Nephron (organoid): Measurements from ENCODE around the gene GPR132.

Experiments used
- H3K27ac Mint-ChIP-seq, 3 experiments: 2 replicates each; pipeline ENCODE4 v1.8.0; 2020; ENCODE audit warnings: mixed read lengths in 3 of 3, mild to moderate bottlenecking in 2 of 3, moderate library complexity in 1 of 3
- H3K27me3 Mint-ChIP-seq: 2 replicates; pipeline ENCODE4 v1.8.0; 2021; ENCODE audit warnings: low read depth, mild to moderate bottlenecking, moderate library complexity, mixed read lengths
- H3K36me3 Mint-ChIP-seq: 2 replicates; pipeline ENCODE4 v1.8.0; 2020; ENCODE audit warnings: low read depth, mixed read lengths
- H3K4me1 Mint-ChIP-seq: 2 replicates; pipeline ENCODE4 v1.8.0; 2020; ENCODE audit warnings: mixed read lengths
- H3K4me3 Mint-ChIP-seq, 3 experiments: 2 replicates each; pipeline ENCODE4 v1.8.0; 2020; ENCODE audit warnings: mild to moderate bottlenecking in 3 of 3, mixed read lengths in 3 of 3, moderate library complexity in 2 of 3
- H3K9me3 Mint-ChIP-seq: 2 replicates; pipeline ENCODE4 v1.8.0; 2020; ENCODE audit warnings: mixed read lengths
- TF ChIP-seq, protein P1 (sequence below), 3 experiments: fragments of 200-600 bp; sonication (generic); IDR thresholded peaks; one replicate each; pipeline ENCODE4 v1.5.0; 2021; ENCODE audit warnings: antibody characterized with exemption in 3 of 3; ENCODE audit not compliant: unreplicated experiment in 3 of 3

The GPR132 gene

GRCh38 chr14:105092171-105093037 lies 27.2 kb upstream of the GPR132 start:
- Mint-ChIP-seq H3K4me1 (peaks cover 23% of the 10 kb centered on the region), H3K27ac (peak overlapping the region; percentile 79 to 89 (median 88)), H3K9me3 (no peaks in the 10 kb centered on the region), H3K36me3 (no peaks in the 10 kb centered on the region), H3K27me3 (peaks cover 8% of the 10 kb centered on the region), H3K4me3 (peak overlapping the region; percentile 85 to 88 (median 86))
- TF ChIP-seq, protein P1, sequence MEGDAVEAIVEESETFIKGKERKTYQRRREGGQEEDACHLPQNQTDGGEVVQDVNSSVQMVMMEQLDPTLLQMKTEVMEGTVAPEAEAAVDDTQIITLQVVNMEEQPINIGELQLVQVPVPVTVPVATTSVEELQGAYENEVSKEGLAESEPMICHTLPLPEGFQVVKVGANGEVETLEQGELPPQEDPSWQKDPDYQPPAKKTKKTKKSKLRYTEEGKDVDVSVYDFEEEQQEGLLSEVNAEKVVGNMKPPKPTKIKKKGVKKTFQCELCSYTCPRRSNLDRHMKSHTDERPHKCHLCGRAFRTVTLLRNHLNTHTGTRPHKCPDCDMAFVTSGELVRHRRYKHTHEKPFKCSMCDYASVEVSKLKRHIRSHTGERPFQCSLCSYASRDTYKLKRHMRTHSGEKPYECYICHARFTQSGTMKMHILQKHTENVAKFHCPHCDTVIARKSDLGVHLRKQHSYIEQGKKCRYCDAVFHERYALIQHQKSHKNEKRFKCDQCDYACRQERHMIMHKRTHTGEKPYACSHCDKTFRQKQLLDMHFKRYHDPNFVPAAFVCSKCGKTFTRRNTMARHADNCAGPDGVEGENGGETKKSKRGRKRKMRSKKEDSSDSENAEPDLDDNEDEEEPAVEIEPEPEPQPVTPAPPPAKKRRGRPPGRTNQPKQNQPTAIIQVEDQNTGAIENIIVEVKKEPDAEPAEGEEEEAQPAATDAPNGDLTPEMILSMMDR (IDR thresholded peaks at IDR 0.05; ENCODE audit: unreplicated experiment in 3 of 3), result no peak

DNA sequence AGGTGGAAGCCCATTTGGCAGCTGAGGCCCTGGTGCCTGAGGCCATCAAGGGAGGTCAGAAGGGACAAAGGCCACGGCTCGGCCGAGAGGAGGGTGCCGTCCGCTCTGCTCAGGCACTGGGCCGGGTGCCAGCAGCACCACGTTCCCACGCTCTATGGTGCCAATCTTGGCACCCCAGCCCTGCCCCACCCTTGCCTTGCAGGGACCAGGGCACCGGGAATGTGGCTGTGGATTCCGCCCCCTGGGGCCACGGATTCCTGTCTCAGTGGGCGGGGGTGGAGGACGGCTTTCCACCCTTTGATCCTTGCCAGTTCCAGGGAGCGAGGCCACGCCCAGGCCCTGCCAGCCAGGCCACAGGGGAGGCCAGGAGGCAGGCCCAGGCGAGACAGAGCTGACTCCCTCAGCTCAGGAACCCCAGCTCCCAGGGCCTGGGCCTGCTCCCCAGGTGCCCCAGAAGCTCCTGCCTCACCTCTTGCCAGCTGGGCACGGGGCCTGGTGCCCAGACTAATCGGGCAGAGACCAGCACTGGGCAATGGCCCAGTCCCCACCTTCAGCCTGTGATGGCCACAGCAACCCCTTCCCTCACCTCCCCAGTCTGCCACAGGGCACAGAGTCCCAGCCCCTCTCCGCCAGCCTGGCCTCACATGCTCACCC lies 26.4 kb upstream of the GPR132 start:
- Mint-ChIP-seq H3K36me3 (no peaks in the 10 kb centered on the region), H3K4me3 (peak overlapping the region; percentile 85 to 88 (median 86)), H3K27me3 (peaks cover 13% of the 10 kb centered on the region), H3K4me1 (peaks cover 23% of the 10 kb centered on the region), H3K27ac (peak overlapping the region; percentile 79 to 89 (median 88)), H3K9me3 (no peaks in the 10 kb centered on the region)
- TF ChIP-seq, protein P1 (IDR thresholded peaks at IDR 0.05; ENCODE audit: unreplicated experiment in 3 of 3), result no peak

DNA sequence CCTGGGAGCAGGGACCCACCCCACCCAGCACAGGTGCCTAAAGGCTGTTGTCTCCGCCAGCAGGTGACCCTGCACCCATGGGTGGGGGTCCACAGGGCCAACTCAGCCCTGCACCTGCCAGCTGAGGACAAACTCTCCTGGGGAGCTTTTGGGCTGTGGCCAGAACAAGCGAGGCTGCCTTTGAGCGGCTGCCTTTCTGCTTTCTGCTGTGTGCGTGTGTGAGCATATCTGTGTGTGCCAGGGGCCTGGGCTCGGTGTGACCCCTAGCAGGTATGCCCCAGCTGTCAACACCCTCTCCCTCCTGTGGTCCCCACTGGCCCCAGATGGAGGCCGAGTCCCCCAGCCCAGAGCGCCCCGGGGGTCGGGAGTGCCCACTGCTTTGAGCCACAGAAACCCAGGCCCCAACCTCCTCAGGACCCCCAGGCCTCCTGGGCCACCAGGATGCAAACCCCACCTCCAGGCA lies 25.9 kb upstream of the GPR132 start:
- Mint-ChIP-seq H3K27me3 (peaks cover 13% of the 10 kb centered on the region), H3K4me3 (peak overlapping the region in 1 of 3 experiments; percentile 8), H3K4me1 (peaks cover 23% of the 10 kb centered on the region), H3K27ac (peak overlapping the region in 1 of 3 experiments; percentile 76), H3K36me3 (no peaks in the 10 kb centered on the region), H3K9me3 (no peaks in the 10 kb centered on the region)
- TF ChIP-seq, protein P1 (IDR thresholded peaks at IDR 0.05; ENCODE audit: unreplicated experiment in 3 of 3), result no peak

DNA sequence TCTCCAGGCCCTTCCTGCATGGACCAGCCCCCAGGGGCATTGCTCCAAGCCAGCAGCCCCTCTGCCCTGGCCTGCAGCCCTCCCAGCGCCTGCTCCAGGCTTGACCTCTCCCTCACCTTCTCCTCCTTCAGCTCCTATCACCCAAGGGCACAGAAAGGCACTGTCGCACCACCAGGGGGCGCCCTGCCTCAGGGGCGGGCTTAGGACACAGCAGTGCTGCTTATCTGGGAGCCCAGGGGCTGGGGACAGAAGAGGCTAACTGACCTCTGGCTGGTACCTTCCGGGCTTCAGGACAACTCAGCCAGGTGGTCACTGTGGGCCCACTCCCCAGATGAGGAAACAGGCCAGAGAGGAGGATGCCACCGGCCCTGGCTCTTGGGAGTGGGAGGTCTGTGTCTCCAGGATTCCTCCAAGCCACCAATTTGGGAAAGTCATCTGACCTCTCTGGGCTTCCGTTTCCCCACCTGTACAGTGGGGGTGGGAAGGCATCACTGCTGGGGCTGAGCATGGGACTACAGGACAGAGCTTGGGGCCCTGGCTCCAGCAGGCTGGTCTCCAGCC lies 25.3 kb upstream of the GPR132 start:
- Mint-ChIP-seq H3K4me3 (peak overlapping the region; percentile 54 to 78 (median 74)), H3K9me3 (no peaks in the 10 kb centered on the region), H3K27ac (peak overlapping the region; percentile 42 to 85 (median 76)), H3K27me3 (peaks cover 13% of the 10 kb centered on the region), H3K4me1 (peaks cover 19% of the 10 kb centered on the region), H3K36me3 (no peaks in the 10 kb centered on the region)
- TF ChIP-seq, protein P1 (IDR thresholded peaks at IDR 0.05; ENCODE audit: unreplicated experiment in 3 of 3), result peak; percentile 91 to 93 (median 92)

DNA sequence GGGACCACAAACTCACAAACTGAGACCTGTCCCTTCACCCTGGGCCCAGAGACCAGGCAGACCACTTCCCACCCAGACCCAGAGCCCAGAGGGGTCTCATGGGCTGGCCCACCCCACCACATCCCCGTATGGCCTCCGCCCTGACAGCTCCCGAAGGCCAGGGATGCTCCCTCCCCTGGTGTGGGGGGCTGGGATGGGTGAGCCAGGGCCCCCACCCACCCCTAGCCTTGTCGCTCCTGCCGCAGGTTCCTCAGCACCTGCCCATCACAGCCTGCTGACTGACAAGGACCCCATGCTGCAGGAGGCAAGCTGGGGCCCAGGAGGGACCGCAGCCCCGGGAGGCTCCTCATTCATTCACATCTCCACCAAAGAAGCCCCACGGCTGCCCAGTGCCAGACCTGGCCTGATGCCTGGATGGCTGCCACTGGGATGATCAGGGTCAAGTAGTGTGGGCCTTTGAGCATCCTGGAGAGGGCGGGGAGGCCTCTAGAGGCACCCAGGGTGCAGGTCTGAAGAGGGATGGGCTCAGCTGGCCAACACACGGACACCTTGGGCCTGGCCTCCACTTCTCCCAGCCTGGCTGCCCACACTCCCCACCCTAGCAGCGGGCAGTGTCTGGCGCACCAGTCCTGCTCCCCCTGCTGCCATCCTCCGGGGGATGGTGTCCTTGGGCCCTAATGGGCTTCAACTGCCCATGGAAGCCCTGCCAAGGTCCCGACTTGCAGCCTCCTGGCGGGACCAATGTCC lies 24.7 kb upstream of the GPR132 start:
- H3K4me3 Mint-ChIP-seq, result peak overlapping the region in 1 of 3 experiments; percentile 74
- TF ChIP-seq, protein P1 (IDR thresholded peaks at IDR 0.05; ENCODE audit: unreplicated experiment in 3 of 3), result no peak
- no peaks in the 10 kb centered on the region for H3K9me3 Mint-ChIP-seq
- H3K27me3 Mint-ChIP-seq, result peaks cover 13% of the 10 kb centered on the region
- peaks cover 18% of the 10 kb centered on the region for H3K4me1 Mint-ChIP-seq
- H3K36me3 Mint-ChIP-seq, result no peaks in the 10 kb centered on the region
- H3K27ac Mint-ChIP-seq, result peak overlapping the region; percentile 42 to 85 (median 76)
